Measurements from ENCODE around the gene OCEL1. TPM values are rescaled to one million over a fixed set of nuclear protein-coding genes. Genes with fewer than 3 reads are reported as not detected.

Gene OCEL1
- total and polyA plus RNA-seq, 10 of the 15 experiments (the other 5 are each of a cell fraction or from before 2014, with no cell fraction given): 2.8 to 18.2 (median 7.4) TPM

- no peak overlapping the region for H3K27ac ChIP-seq (ENCODE audit: control insufficient read depth, insufficient read depth)
- no TSS peak for BruUV-seq (replicated peaks)
- CTCF ChIA-PET: no interaction called here
- in situ Hi-C loops (cut with MboI): no loop called here
- RAD21 ChIA-PET (ENCODE audit: unreplicated experiment): no interaction called here
- no peaks in the 10 kb centered on the region for H3K79me2 ChIP-seq (ENCODE audit: control insufficient read depth, insufficient read depth, low read length)
- no peak overlapping the region for H3K4me3 ChIP-seq
- no peak for DNase-seq (ENCODE audit: low read depth, low spot score)
- WGBS (ENCODE audit: insufficient coverage, insufficient replicate concordance, low lambda C conversion rate, missing lambda C conversion rate): 96% methylated on average over 5 of the region's 7 CpGs
- no peaks in the 10 kb centered on the region for H3K4me1 ChIP-seq (ENCODE audit: control insufficient read depth, insufficient read depth, low read length)
- H2AFZ ChIP-seq (ENCODE audit: control insufficient read depth, low read depth, low read length): no peak overlapping the region
- no peak for ATAC-seq
- no peak for FAIRE-seq
- peaks cover 33 to 45% of the 10 kb centered on the region in 2 experiments for H3K36me3 ChIP-seq (ENCODE audit: control insufficient read depth in 2 of 2, insufficient read depth in 2 of 2, low read length in 1 of 2)
- H4K20me1 ChIP-seq (ENCODE audit: control insufficient read depth, insufficient read depth): no peaks in the 10 kb centered on the region
- no peaks in the 10 kb centered on the region for H3K9me3 ChIP-seq (replicated peaks; ENCODE audit: control insufficient read depth, insufficient read depth, low read length)
- POLR2A ChIA-PET: no interaction called here
- H3K4me2 ChIP-seq (ENCODE audit: control insufficient read depth, insufficient read depth): no peak overlapping the region
- intact Hi-C loops (cut with micrococcal nuclease; ENCODE audit: unreplicated experiment): no loop called here
- SMC1A ChIA-PET (ENCODE audit: uncharacterized antibody, unreplicated experiment): no interaction called here
- no peaks in the 10 kb centered on the region for H3K27me3 ChIP-seq (replicated peaks in 1 of 2; ENCODE audit: control insufficient read depth in 2 of 2, insufficient read depth in 2 of 2, low read length in 1 of 2)
- H3K9ac ChIP-seq (ENCODE audit: control insufficient read depth, insufficient read depth, low read length): no peak overlapping the region
- no peak for TF ChIP-seq MEF2A (IDR thresholded peaks at IDR 0.05; ENCODE audit: insufficient read depth, low read depth, low read length)
- no peak for TF ChIP-seq CEBPB (IDR thresholded peaks at IDR 0.05; ENCODE audit: borderline replicate concordance in 1 of 2, low read depth in 2 of 2, low read length in 2 of 2)
- TF ChIP-seq PML (IDR thresholded peaks at IDR 0.05; ENCODE audit: low read length): no peak
- TF ChIP-seq ZZZ3 (IDR thresholded peaks at IDR 0.05; ENCODE audit: control insufficient read depth, insufficient read length, low read depth): no peak
Observed at GRCh38 chr19:17196610-17197009, 29.4 kb upstream of the OCEL1 start.

- RAD21 ChIA-PET (ENCODE audit: unreplicated experiment): no interaction called here
- SMC1A ChIA-PET (ENCODE audit: uncharacterized antibody, unreplicated experiment): no interaction called here
- Histone ChIP-seq H3K36me3 (ENCODE audit: control insufficient read depth in 2 of 2, insufficient read depth in 2 of 2, low read length in 1 of 2) (peaks cover 33 to 52% of the 10 kb centered on the region in 2 experiments), H3K4me3 (no peak overlapping the region), H3K27me3 (replicated peaks in 1 of 2; ENCODE audit: control insufficient read depth in 2 of 2, insufficient read depth in 2 of 2, low read length in 1 of 2) (no peaks in the 10 kb centered on the region), H3K79me2 (ENCODE audit: control insufficient read depth, insufficient read depth, low read length) (no peaks in the 10 kb centered on the region), H3K4me1 (ENCODE audit: control insufficient read depth, insufficient read depth, low read length) (no peaks in the 10 kb centered on the region), H3K4me2 (ENCODE audit: control insufficient read depth, insufficient read depth) (no peak overlapping the region), H2AFZ (ENCODE audit: control insufficient read depth, low read depth, low read length) (no peak overlapping the region), H3K27ac (ENCODE audit: control insufficient read depth, insufficient read depth) (no peak overlapping the region), H3K9me3 (replicated peaks; ENCODE audit: control insufficient read depth, insufficient read depth, low read length) (no peaks in the 10 kb centered on the region), H4K20me1 (ENCODE audit: control insufficient read depth, insufficient read depth) (no peaks in the 10 kb centered on the region), H3K9ac (ENCODE audit: control insufficient read depth, insufficient read depth, low read length) (no peak overlapping the region)
- in situ Hi-C loops (cut with MboI): no loop called here
- POLR2A ChIA-PET: no interaction called here
- DNase-seq (ENCODE audit: low read depth, low spot score): no peak
- no TSS peak for BruUV-seq (replicated peaks)
- ATAC-seq: no peak
- CTCF ChIA-PET: no interaction called here
- 92% methylated on average over 16 of the region's 16 CpGs for WGBS (ENCODE audit: insufficient coverage, insufficient replicate concordance, low lambda C conversion rate, missing lambda C conversion rate)
- intact Hi-C loops (cut with micrococcal nuclease; ENCODE audit: unreplicated experiment): no loop called here
- FAIRE-seq: no peak
- TF ChIP-seq KAT2A (conservative IDR thresholded peaks at IDR 0.05; ENCODE audit: control insufficient read depth, low read depth, low read length) (no peak), PKNOX1 (IDR thresholded peaks at IDR 0.05) (no peak), PAX5 (IDR thresholded peaks at IDR 0.05; ENCODE audit: borderline replicate concordance, low read depth, low read length) (no peak), NFXL1 (IDR thresholded peaks at IDR 0.05; ENCODE audit: borderline replicate concordance) (no peak), CREB1 (IDR thresholded peaks at IDR 0.05; ENCODE audit: low read depth) (no peak), MTA2 (IDR thresholded peaks at IDR 0.05; ENCODE audit: low read depth) (no peak)
- TF ChIP-seq, protein P1, sequence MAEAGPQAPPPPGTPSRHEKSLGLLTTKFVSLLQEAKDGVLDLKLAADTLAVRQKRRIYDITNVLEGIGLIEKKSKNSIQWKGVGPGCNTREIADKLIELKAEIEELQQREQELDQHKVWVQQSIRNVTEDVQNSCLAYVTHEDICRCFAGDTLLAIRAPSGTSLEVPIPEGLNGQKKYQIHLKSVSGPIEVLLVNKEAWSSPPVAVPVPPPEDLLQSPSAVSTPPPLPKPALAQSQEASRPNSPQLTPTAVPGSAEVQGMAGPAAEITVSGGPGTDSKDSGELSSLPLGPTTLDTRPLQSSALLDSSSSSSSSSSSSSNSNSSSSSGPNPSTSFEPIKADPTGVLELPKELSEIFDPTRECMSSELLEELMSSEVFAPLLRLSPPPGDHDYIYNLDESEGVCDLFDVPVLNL (IDR thresholded peaks at IDR 0.05; ENCODE audit: low read depth, low read length): no peak
- TF ChIP-seq, protein P2, sequence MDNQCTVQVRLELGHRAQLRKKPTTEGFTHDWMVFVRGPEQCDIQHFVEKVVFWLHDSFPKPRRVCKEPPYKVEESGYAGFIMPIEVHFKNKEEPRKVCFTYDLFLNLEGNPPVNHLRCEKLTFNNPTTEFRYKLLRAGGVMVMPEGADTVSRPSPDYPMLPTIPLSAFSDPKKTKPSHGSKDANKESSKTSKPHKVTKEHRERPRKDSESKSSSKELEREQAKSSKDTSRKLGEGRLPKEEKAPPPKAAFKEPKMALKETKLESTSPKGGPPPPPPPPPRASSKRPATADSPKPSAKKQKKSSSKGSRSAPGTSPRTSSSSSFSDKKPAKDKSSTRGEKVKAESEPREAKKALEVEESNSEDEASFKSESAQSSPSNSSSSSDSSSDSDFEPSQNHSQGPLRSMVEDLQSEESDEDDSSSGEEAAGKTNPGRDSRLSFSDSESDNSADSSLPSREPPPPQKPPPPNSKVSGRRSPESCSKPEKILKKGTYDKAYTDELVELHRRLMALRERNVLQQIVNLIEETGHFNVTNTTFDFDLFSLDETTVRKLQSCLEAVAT (IDR thresholded peaks at IDR 0.05): no peak
Observed at GRCh38 chr19:17197666-17198065, 28.4 kb upstream of the OCEL1 start.
